Measurements from ENCODE around the gene OTP.

OTP gene

GRCh38 chr5:77643654-77644370, 5.3 kb upstream of the OTP start:
- Histone ChIP-seq H3K36me3 (ENCODE audit: low read length) (no peaks in the 10 kb centered on the region), H3K9me3 (ENCODE audit: insufficient read depth, low read length) (no peaks in the 10 kb centered on the region), H3K79me2 (ENCODE audit: insufficient read depth, low read length) (no peaks in the 10 kb centered on the region), H3K9ac (ENCODE audit: low read length) (no peak overlapping the region), H4K20me1 (ENCODE audit: low read depth, low read length) (no peaks in the 10 kb centered on the region), H3K27ac (ENCODE audit: low read depth, low read length) (no peak overlapping the region), H2AFZ (ENCODE audit: low read depth, low read length, severe bottlenecking) (no peak overlapping the region), H3F3A (ENCODE audit: insufficient read depth) (no peaks in the 10 kb centered on the region), H3K4me2 (ENCODE audit: low read depth, low read length, poor library complexity, severe bottlenecking) (no peak overlapping the region), H3K4me3 (ENCODE audit: insufficient read depth, low read length, poor library complexity, severe bottlenecking) (no peak overlapping the region), H3K27me3 (ENCODE audit: low read length) (no peaks in the 10 kb centered on the region), H3K9me2 (replicated peaks; ENCODE audit: insufficient read depth, low read length) (no peaks in the 10 kb centered on the region)
- TF ChIP-seq EZH2phosphoT487 (conservative IDR thresholded peaks at IDR 0.05; ENCODE audit: low read length), result no peak
- TF ChIP-seq CTCF (IDR thresholded peaks at IDR 0.05; ENCODE audit: insufficient read depth, low read length, poor library complexity, severe bottlenecking), result no peak

- Histone ChIP-seq H4K20me1 (ENCODE audit: low read depth, low read length) (no peaks in the 10 kb centered on the region), H3K79me2 (ENCODE audit: insufficient read depth, low read length) (no peaks in the 10 kb centered on the region), H3K4me2 (ENCODE audit: low read depth, low read length, poor library complexity, severe bottlenecking) (no peak overlapping the region), H3K27me3 (ENCODE audit: low read length) (no peaks in the 10 kb centered on the region), H3K36me3 (ENCODE audit: low read length) (no peaks in the 10 kb centered on the region), H3K27ac (ENCODE audit: low read depth, low read length) (no peak overlapping the region), H2AFZ (ENCODE audit: low read depth, low read length, severe bottlenecking) (no peak overlapping the region), H3K4me3 (ENCODE audit: insufficient read depth, low read length, poor library complexity, severe bottlenecking) (no peak overlapping the region), H3K9me2 (replicated peaks; ENCODE audit: insufficient read depth, low read length) (no peaks in the 10 kb centered on the region), H3F3A (ENCODE audit: insufficient read depth) (no peaks in the 10 kb centered on the region), H3K9me3 (ENCODE audit: insufficient read depth, low read length) (no peaks in the 10 kb centered on the region), H3K9ac (ENCODE audit: low read length) (no peak overlapping the region)
- no peak for TF ChIP-seq CTCF (IDR thresholded peaks at IDR 0.05; ENCODE audit: insufficient read depth, low read length, poor library complexity, severe bottlenecking)
- TF ChIP-seq EZH2phosphoT487 (conservative IDR thresholded peaks at IDR 0.05; ENCODE audit: low read length), result no peak
These were observed 4.5 kb upstream of the OTP start for GRCh38 chr5:77642738-77643653.

GRCh38 chr5:77641963-77642737, 3.6 kb upstream of the OTP start:
- Histone ChIP-seq H3K9me3 (ENCODE audit: insufficient read depth, low read length) (no peaks in the 10 kb centered on the region), H3K79me2 (ENCODE audit: insufficient read depth, low read length) (no peaks in the 10 kb centered on the region), H3K9ac (ENCODE audit: low read length) (no peak overlapping the region), H3K4me2 (ENCODE audit: low read depth, low read length, poor library complexity, severe bottlenecking) (no peak overlapping the region), H3K27ac (ENCODE audit: low read depth, low read length) (no peak overlapping the region), H3K27me3 (ENCODE audit: low read length) (no peaks in the 10 kb centered on the region), H4K20me1 (ENCODE audit: low read depth, low read length) (no peaks in the 10 kb centered on the region), H3F3A (ENCODE audit: insufficient read depth) (no peaks in the 10 kb centered on the region), H3K9me2 (replicated peaks; ENCODE audit: insufficient read depth, low read length) (no peaks in the 10 kb centered on the region), H3K4me3 (ENCODE audit: insufficient read depth, low read length, poor library complexity, severe bottlenecking) (no peak overlapping the region), H3K36me3 (ENCODE audit: low read length) (no peaks in the 10 kb centered on the region), H2AFZ (ENCODE audit: low read depth, low read length, severe bottlenecking) (no peak overlapping the region)
- no peak for TF ChIP-seq EZH2phosphoT487 (conservative IDR thresholded peaks at IDR 0.05; ENCODE audit: low read length)

Measured in SU-DHL-6 (cell line).